HL-60 (cell line): ENCODE results near the gene FAM110C.

Source experiments
- DNase-seq, 2 experiments: peaks; one replicate each; pipeline ENCODE4 v3.0.0-alpha.2; 2010 to 2020; ENCODE audit warnings: low read depth in 1 of 2, low spot score in 1 of 2
- H3K27ac ChIP-seq: fragments of 250-450 bp; sonication (Bioruptor Pico); replicated peaks from 2 replicates; pipeline ENCODE4 v1.5.1; 2020; ENCODE audit warnings: mild to moderate bottlenecking, moderate library complexity
- H3K27me3 ChIP-seq: fragments of 250-450 bp; sonication (Bioruptor Pico); 2 replicates; pipeline ENCODE4 v1.5.1; 2021; ENCODE audit warnings: mild to moderate bottlenecking, moderate library complexity; ENCODE audit not compliant: insufficient read depth, poor library complexity, severe bottlenecking
- H3K4me3 ChIP-seq: replicated peaks from 2 replicates; pipeline ENCODE4 v1.5.1; 2011; ENCODE audit warnings: mild to moderate bottlenecking, control low read depth, low read length; ENCODE audit not compliant: insufficient read depth
- GABPA ChIP-seq: IDR thresholded peaks from 2 replicates; pipeline ENCODE4 v1.6.1; 2012; ENCODE audit warnings: low read depth
- POLR2AphosphoS5 ChIP-seq: IDR thresholded peaks from 2 replicates; pipeline ENCODE4 v1.6.1; 2012; ENCODE audit warnings: low read depth
- SPI1 ChIP-seq: IDR thresholded peaks from 2 replicates; pipeline ENCODE4 v1.6.1; 2012; ENCODE audit warnings: low read depth, mild to moderate bottlenecking, borderline replicate concordance
- TF ChIP-seq, protein P1 (sequence below): IDR thresholded peaks from 2 replicates; pipeline ENCODE4 v1.6.1; 2012; ENCODE audit warnings: low read depth; ENCODE audit not compliant: insufficient replicate concordance
- TF ChIP-seq, protein P2 (sequence below): IDR thresholded peaks from one replicate; pipeline ENCODE4 v1.5.1; 2011; ENCODE audit warnings: low read length, control low read depth, inconsistent platforms; ENCODE audit not compliant: insufficient read depth

Gene FAM110C

DNA sequence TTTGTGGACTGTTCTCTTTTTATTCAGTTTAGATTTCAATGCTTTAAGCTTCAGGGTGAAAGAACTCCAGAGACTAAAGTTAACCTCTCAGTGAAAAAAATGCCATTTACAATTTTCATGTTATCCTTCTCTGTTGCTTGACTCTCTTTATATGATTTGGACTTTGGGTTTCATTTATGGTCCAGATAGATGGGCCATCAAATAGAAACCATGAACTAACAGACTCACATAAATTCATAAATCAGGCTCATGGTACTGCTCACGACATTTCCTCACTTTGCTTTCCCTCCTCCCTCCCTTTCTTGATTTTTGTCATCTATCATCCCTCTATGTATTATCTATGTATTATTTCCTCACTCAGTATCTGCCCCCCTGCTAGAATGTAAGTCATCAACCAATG lies 10.0 kb downstream of the FAM110C start:
- H3K27me3 ChIP-seq: peaks cover 5% of the 10 kb centered on the region
- no peak overlapping the region for H3K4me3 ChIP-seq
- no peak for DNase-seq
- TF ChIP-seq GABPA: no peak
- TF ChIP-seq, protein P1, sequence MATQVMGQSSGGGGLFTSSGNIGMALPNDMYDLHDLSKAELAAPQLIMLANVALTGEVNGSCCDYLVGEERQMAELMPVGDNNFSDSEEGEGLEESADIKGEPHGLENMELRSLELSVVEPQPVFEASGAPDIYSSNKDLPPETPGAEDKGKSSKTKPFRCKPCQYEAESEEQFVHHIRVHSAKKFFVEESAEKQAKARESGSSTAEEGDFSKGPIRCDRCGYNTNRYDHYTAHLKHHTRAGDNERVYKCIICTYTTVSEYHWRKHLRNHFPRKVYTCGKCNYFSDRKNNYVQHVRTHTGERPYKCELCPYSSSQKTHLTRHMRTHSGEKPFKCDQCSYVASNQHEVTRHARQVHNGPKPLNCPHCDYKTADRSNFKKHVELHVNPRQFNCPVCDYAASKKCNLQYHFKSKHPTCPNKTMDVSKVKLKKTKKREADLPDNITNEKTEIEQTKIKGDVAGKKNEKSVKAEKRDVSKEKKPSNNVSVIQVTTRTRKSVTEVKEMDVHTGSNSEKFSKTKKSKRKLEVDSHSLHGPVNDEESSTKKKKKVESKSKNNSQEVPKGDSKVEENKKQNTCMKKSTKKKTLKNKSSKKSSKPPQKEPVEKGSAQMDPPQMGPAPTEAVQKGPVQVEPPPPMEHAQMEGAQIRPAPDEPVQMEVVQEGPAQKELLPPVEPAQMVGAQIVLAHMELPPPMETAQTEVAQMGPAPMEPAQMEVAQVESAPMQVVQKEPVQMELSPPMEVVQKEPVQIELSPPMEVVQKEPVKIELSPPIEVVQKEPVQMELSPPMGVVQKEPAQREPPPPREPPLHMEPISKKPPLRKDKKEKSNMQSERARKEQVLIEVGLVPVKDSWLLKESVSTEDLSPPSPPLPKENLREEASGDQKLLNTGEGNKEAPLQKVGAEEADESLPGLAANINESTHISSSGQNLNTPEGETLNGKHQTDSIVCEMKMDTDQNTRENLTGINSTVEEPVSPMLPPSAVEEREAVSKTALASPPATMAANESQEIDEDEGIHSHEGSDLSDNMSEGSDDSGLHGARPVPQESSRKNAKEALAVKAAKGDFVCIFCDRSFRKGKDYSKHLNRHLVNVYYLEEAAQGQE: no peak
- TF ChIP-seq POLR2AphosphoS5: no peak
- TF ChIP-seq, protein P2, sequence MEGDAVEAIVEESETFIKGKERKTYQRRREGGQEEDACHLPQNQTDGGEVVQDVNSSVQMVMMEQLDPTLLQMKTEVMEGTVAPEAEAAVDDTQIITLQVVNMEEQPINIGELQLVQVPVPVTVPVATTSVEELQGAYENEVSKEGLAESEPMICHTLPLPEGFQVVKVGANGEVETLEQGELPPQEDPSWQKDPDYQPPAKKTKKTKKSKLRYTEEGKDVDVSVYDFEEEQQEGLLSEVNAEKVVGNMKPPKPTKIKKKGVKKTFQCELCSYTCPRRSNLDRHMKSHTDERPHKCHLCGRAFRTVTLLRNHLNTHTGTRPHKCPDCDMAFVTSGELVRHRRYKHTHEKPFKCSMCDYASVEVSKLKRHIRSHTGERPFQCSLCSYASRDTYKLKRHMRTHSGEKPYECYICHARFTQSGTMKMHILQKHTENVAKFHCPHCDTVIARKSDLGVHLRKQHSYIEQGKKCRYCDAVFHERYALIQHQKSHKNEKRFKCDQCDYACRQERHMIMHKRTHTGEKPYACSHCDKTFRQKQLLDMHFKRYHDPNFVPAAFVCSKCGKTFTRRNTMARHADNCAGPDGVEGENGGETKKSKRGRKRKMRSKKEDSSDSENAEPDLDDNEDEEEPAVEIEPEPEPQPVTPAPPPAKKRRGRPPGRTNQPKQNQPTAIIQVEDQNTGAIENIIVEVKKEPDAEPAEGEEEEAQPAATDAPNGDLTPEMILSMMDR: no peak
- TF ChIP-seq SPI1: no peak
- H3K27ac ChIP-seq: no peak overlapping the region

DNA sequence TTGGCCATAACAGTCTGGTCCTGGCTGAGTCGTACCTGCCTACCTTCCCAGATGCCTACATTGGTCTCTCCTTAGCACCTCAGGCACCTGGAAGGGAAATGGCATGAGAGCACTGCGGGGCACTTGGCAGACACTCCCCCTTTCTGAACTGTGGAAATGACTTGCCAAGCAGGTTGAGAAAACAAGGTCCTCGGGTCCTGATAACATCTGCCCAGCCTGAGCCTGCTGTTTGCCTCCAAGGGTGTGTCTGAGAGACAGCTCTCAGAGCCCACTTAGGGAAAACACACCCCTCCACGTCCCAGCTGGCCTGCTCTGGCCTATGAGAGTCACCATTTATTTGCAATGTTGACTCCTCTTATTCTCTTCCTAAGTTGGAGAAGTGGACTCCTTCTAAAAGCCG lies 10.5 kb downstream of the FAM110C start:
- Histone ChIP-seq H3K27ac (no peak overlapping the region), H3K4me3 (no peak overlapping the region), H3K27me3 (peaks cover 5% of the 10 kb centered on the region)
- TF ChIP-seq, protein P1: no peak
- TF ChIP-seq, protein P2: no peak
- TF ChIP-seq SPI1 (no peak), GABPA (no peak)
- no peak for DNase-seq

GRCh38 chr2:33620-34019 lies 12.7 kb downstream of the FAM110C start:
- H3K4me3 ChIP-seq: no peak overlapping the region
- peak in 1 of 2 experiments; percentile 4 for DNase-seq
- H3K27me3 ChIP-seq: no peaks in the 10 kb centered on the region
- TF ChIP-seq POLR2AphosphoS5: no peak
- TF ChIP-seq, protein P2: no peak
- no peak overlapping the region for H3K27ac ChIP-seq

DNA sequence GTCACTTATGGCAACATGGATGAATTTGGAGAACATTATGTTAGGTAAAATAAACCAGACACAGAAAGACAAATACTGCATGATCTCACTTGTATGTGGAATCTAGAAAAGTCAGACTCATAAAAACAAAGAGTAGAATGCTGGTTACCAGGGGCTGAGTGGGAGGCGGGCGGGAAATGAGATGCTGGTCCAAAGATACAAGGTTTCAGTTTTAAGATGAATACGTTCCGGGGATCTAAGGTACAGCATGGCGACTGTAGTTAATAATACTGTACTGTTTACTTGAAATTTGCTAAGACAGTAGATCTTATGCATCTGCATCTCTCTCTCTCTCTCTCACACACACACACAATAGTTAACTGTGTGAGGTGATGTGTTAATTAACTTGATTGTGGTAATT lies 14.2 kb downstream of the FAM110C start:
- no peak overlapping the region for H3K27ac ChIP-seq
- no peaks in the 10 kb centered on the region for H3K27me3 ChIP-seq
- TF ChIP-seq POLR2AphosphoS5: no peak
- TF ChIP-seq, protein P1: no peak
- TF ChIP-seq, protein P2: no peak
- DNase-seq: no peak
- H3K4me3 ChIP-seq: no peak overlapping the region
